ENCODE results near the gene SHMT2.

The SHMT2 gene

GRCh38 chr12:57220770-57221168 is 8.7 kb upstream of the SHMT2 start:
- TF ChIP-seq SIN3A (IDR thresholded peaks at IDR 0.05; ENCODE audit: borderline replicate concordance, insufficient read depth, low read length) (no peak), POLR2AphosphoS5 (IDR thresholded peaks at IDR 0.05; ENCODE audit: low read depth, low read length) (no peak), TAF1 (IDR thresholded peaks at IDR 0.05; ENCODE audit: borderline replicate concordance, insufficient read depth, low read length) (no peak), FOXP2 (optimal IDR thresholded peaks at IDR 0.05; ENCODE audit: borderline replicate concordance, extremely low read depth, extremely low read length, insufficient read depth) (no peak), REST (IDR thresholded peaks at IDR 0.05; ENCODE audit: insufficient read depth in 1 of 2, low read depth in 2 of 2, low read length in 2 of 2) (no peak)

GRCh38 chr12:57221169-57221917 is 8.2 kb upstream of the SHMT2 start:
- TF ChIP-seq TAF1 (IDR thresholded peaks at IDR 0.05; ENCODE audit: borderline replicate concordance, insufficient read depth, low read length) = no peak
- no peak for TF ChIP-seq SIN3A (IDR thresholded peaks at IDR 0.05; ENCODE audit: borderline replicate concordance, insufficient read depth, low read length)
- no peak for TF ChIP-seq REST (IDR thresholded peaks at IDR 0.05; ENCODE audit: insufficient read depth in 1 of 2, low read depth in 2 of 2, low read length in 2 of 2)
- no peak for TF ChIP-seq FOXP2 (optimal IDR thresholded peaks at IDR 0.05; ENCODE audit: borderline replicate concordance, extremely low read depth, extremely low read length, insufficient read depth)
- no peak for TF ChIP-seq POLR2AphosphoS5 (IDR thresholded peaks at IDR 0.05; ENCODE audit: low read depth, low read length)

- no peak for TF ChIP-seq SIN3A (IDR thresholded peaks at IDR 0.05; ENCODE audit: borderline replicate concordance, insufficient read depth, low read length)
These were observed 7.0 kb upstream of the SHMT2 start for GRCh38 chr12:57222286-57223190.

- no peak for TF ChIP-seq FOXP2 (optimal IDR thresholded peaks at IDR 0.05; ENCODE audit: borderline replicate concordance, extremely low read depth, extremely low read length, insufficient read depth)
- no peak for TF ChIP-seq SIN3A (IDR thresholded peaks at IDR 0.05; ENCODE audit: borderline replicate concordance, insufficient read depth, low read length)
- TF ChIP-seq POLR2AphosphoS5 (IDR thresholded peaks at IDR 0.05; ENCODE audit: low read depth, low read length) = no peak
- TF ChIP-seq REST (IDR thresholded peaks at IDR 0.05; ENCODE audit: insufficient read depth in 1 of 2, low read depth in 2 of 2, low read length in 2 of 2) = no peak
- TF ChIP-seq TAF1 (IDR thresholded peaks at IDR 0.05; ENCODE audit: borderline replicate concordance, insufficient read depth, low read length) = no peak
These were observed 6.0 kb upstream of the SHMT2 start for GRCh38 chr12:57223191-57224165.

Data from PFSK-1 (cell line).